ENCODE measurements around the gene CKS2.

GRCh38 chr9:89314955-89315354, 4.0 kb downstream of the CKS2 start:
- no peak for TF ChIP-seq CHD2 (IDR thresholded peaks at IDR 0.05; ENCODE audit: low read length)
- no peak for TF ChIP-seq EZH2 (IDR thresholded peaks at IDR 0.05; ENCODE audit: low read depth, low read length, severe bottlenecking)
- no peak for TF ChIP-seq POLR2A (IDR thresholded peaks at IDR 0.05; ENCODE audit: control extremely low read depth in 1 of 2, low read depth in 2 of 2, low read length in 2 of 2)
- TF ChIP-seq CEBPB (IDR thresholded peaks at IDR 0.05; ENCODE audit: low read depth, low read length), result no peak
- TF ChIP-seq YY1 (IDR thresholded peaks at IDR 0.05; ENCODE audit: low read depth, low read length), result no peak
- no peak for TF ChIP-seq SIX5 (IDR thresholded peaks at IDR 0.05; ENCODE audit: low read depth, low read length)
- TF ChIP-seq SP1 (IDR thresholded peaks at IDR 0.05; ENCODE audit: low read depth, low read length), result no peak
- TF ChIP-seq EP300 (IDR thresholded peaks at IDR 0.05; ENCODE audit: borderline replicate concordance in 1 of 2, low read depth in 2 of 2, low read length in 2 of 2), result no peak
- TF ChIP-seq CTCF (IDR thresholded peaks at IDR 0.05; ENCODE audit: control extremely low read depth in 1 of 3, insufficient read depth in 1 of 3, low read depth in 1 of 3, low read length in 3 of 3), result no peak

Measured in H1 (cell line).